K562 (cell line): ENCODE data around the gene RNF20. TPM values are rescaled to one million over a fixed set of nuclear protein-coding genes. Genes with fewer than 3 reads are reported as not detected.

Experiments
- ASH1L ChIP-seq: fragments of 450-650 bp; IDR thresholded peaks from 2 replicates; pipeline ENCODE4 v1.6.1; 2018; ENCODE audit warnings: borderline replicate concordance, mild to moderate bottlenecking, low read depth; ENCODE audit not compliant: partially characterized antibody
- ATF1 ChIP-seq, 2 experiments: fragments of 450-650 bp in 1 of 2; IDR thresholded peaks; 2 replicates each; pipeline ENCODE4 v1.6.1; 2016; ENCODE audit warnings: missing compliant biosample characterization in 1 of 2, missing genetic modification characterization in 1 of 2
- CHD2 ChIP-seq: IDR thresholded peaks from 2 replicates; pipeline ENCODE4 v1.6.1; 2011; ENCODE audit warnings: low read depth, low read length
- CREM ChIP-seq: IDR thresholded peaks from 2 replicates; pipeline ENCODE4 v1.6.1; 2014; ENCODE audit warnings: antibody characterized with exemption, low read depth
- E2F3 ChIP-seq: fragments of 250-450 bp; sonication (Bioruptor Pico); IDR thresholded peaks from 2 replicates; pipeline ENCODE4 v1.4.0; 2020; ENCODE audit warnings: mild to moderate bottlenecking
- KDM1A ChIP-seq, 2 experiments: fragments of 450-650 bp; IDR thresholded peaks; 2 replicates each; pipeline ENCODE4 v1.6.1; 2016; ENCODE audit warnings: mild to moderate bottlenecking in 2 of 2
- PCBP1 ChIP-seq: fragments of 200-400 bp; formaldehyde crosslinking; IDR thresholded peaks from 2 replicates; pipeline ENCODE4 v1.6.1; 2018; ENCODE audit warnings: mild to moderate bottlenecking, low read depth, low read length; ENCODE audit not compliant: poor library complexity, severe bottlenecking
- POLR2B ChIP-seq: fragments of 450-650 bp; IDR thresholded peaks from 2 replicates; pipeline ENCODE4 v1.6.1; 2018; ENCODE audit warnings: low read depth; ENCODE audit not compliant: partially characterized antibody
- PREB ChIP-seq: sonication (generic); formaldehyde crosslinking; IDR thresholded peaks from 2 replicates; pipeline ENCODE4 v1.8.1; 2023; ENCODE audit warnings: mild to moderate bottlenecking, missing genetic modification reagents
- SMARCB1 ChIP-seq: IDR thresholded peaks from 2 replicates; pipeline ENCODE4 v1.6.1; 2011; ENCODE audit warnings: improper control_type of control experiment, low read depth; ENCODE audit not compliant: insufficient read length
- SMARCE1 ChIP-seq: fragments of 450-650 bp; IDR thresholded peaks from 2 replicates; pipeline ENCODE4 v1.7.1; 2016; ENCODE audit warnings: mild to moderate bottlenecking
- TCF15 ChIP-seq: fragments of 250-450 bp; sonication (Bioruptor Pico); IDR thresholded peaks from 2 replicates; pipeline ENCODE4 v1.8.0; 2022; ENCODE audit warnings: moderate library complexity, mild to moderate bottlenecking, inconsistent platforms
- ZMIZ1 ChIP-seq, 2 experiments: fragments of 150-350 bp in 1 of 2; IDR thresholded peaks; 2 replicates each; pipeline ENCODE4 v1.6.1; 2012 to 2016; ENCODE audit warnings: low read depth in 2 of 2, low read length in 2 of 2, mild to moderate bottlenecking in 1 of 2, moderate library complexity in 1 of 2
- ZNF217 ChIP-seq: sonication (generic); formaldehyde crosslinking; IDR thresholded peaks from 2 replicates; pipeline ENCODE4 v1.8.0; 2022; ENCODE audit warnings: mild to moderate bottlenecking, missing genetic modification reagents
- ZNF395 ChIP-seq: fragments of 200-800 bp; sonication (Bioruptor generic); IDR thresholded peaks from 2 replicates; pipeline ENCODE4 v1.6.1; 2017; ENCODE audit warnings: missing genetic modification characterization, missing compliant biosample characterization
- ZNF511 ChIP-seq: sonication (generic); formaldehyde crosslinking; IDR thresholded peaks from 2 replicates; pipeline ENCODE4 v1.8.0; 2022; ENCODE audit warnings: mild to moderate bottlenecking, missing genetic modification reagents
- polyA plus RNA-seq, 8 experiments: library from polyadenylated mRNA; depleted of rRNA in 4 of 8; stranded (reverse) in 5 of 8; unstranded in 3 of 8; fragments of >200 nt; fragmentation: Nextera tagmentation in 2 of 8; fragmentation: Illumina TruSeq in 1 of 8; extraction: Ambion mirVana in 2 of 8; extraction: Trizol in 1 of 8; gene quantifications; 2 replicates each; pipeline versions ENCODE4 v1.2.1 to v1.2.3, GENCODE V29; 2011 to 2014; ENCODE audit warnings: inconsistent platforms in 1 of 8, missing spikeins in 1 of 8
- total RNA-seq, 7 experiments: library from RNA; depleted of rRNA in 6 of 7; stranded (reverse); fragments of >200 nt in 6 of 7; fragmentation: Illumina TruSeq in 2 of 7; extraction: Trizol in 2 of 7; gene quantifications; 2 replicates each; pipeline versions ENCODE4 v1.2.1 to v1.2.3, GENCODE V29; 2011 to 2021; ENCODE audit warnings: low replicate concordance in 1 of 7
- TF ChIP-seq, protein P1 (sequence below): sonication (generic); formaldehyde crosslinking; IDR thresholded peaks from 2 replicates; pipeline ENCODE4 v1.8.1; 2023; ENCODE audit warnings: mild to moderate bottlenecking, missing genetic modification reagents

RNF20 gene
- total and polyA plus RNA-seq, 9 of the 15 experiments (the other 6 are each of a cell fraction or from before 2014, with no cell fraction given) = 5.5 to 25.0 (median 22.1) TPM

GRCh38 chr9:101533334-101534204 lies at the start of gene RNF20 (continued):
- TF ChIP-seq, protein P1, sequence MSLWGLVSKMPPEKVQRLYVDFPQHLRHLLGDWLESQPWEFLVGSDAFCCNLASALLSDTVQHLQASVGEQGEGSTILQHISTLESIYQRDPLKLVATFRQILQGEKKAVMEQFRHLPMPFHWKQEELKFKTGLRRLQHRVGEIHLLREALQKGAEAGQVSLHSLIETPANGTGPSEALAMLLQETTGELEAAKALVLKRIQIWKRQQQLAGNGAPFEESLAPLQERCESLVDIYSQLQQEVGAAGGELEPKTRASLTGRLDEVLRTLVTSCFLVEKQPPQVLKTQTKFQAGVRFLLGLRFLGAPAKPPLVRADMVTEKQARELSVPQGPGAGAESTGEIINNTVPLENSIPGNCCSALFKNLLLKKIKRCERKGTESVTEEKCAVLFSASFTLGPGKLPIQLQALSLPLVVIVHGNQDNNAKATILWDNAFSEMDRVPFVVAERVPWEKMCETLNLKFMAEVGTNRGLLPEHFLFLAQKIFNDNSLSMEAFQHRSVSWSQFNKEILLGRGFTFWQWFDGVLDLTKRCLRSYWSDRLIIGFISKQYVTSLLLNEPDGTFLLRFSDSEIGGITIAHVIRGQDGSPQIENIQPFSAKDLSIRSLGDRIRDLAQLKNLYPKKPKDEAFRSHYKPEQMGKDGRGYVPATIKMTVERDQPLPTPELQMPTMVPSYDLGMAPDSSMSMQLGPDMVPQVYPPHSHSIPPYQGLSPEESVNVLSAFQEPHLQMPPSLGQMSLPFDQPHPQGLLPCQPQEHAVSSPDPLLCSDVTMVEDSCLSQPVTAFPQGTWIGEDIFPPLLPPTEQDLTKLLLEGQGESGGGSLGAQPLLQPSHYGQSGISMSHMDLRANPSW = no peak
- TF ChIP-seq ASH1L (peak; percentile 80), CHD2 (peak; percentile 33; the same call in 1 of the 2 replicates), POLR2B (no peak), PREB (CRISPR knock-in tag) (no peak), KDM1A (IDR thresholded peaks at IDR 0.05) (peak; percentile 30 to 60; a peak in 2 of 4 replicates), ZMIZ1 (IDR thresholded peaks at IDR 0.05; ENCODE audit: low read depth in 2 of 2, low read length in 2 of 2) (peak in 1 of 2 experiments; percentile 25; a peak in 1 of 4 replicates), SMARCB1 (no peak), CREM (peak; percentile 97), ZNF395 (CRISPR knock-in tag) (no peak), TCF15 (CRISPR knock-in tag) (no peak), ATF1 (CRISPR knock-in tag; IDR thresholded peaks at IDR 0.05) (no peak), ATF1 (tag; IDR thresholded peaks at IDR 0.05) (peak; percentile 97), PCBP1 (no peak), ZNF217 (CRISPR knock-in tag) (no peak), SMARCE1 (no peak), ZNF511 (CRISPR knock-in tag) (peak; percentile 63; the same call in 1 of the 2 replicates), E2F3 (CRISPR knock-in tag) (no peak)
